ENCODE measurements around the gene EMD.

EMD gene

GRCh38 chrX:154352012-154352401 is 27.1 kb upstream of the EMD start:
- Mint-ChIP-seq H3K27me3 (no peaks in the 10 kb centered on the region), H3K4me3 (peak overlapping the region; percentile 39 to 46), H3K27ac (peak overlapping the region in 1 of 2 donors; percentile 71), H3K4me1 (peaks cover 92% of the 10 kb centered on the region), H3K9me3 (no peaks in the 10 kb centered on the region)
- ATAC-seq (no peak), DNase-seq (no peak)

GRCh38 chrX:154352466-154352865 is 26.6 kb upstream of the EMD start:
- no peak for DNase-seq
- H3K27me3 Mint-ChIP-seq: no peaks in the 10 kb centered on the region
- H3K4me1 Mint-ChIP-seq: peaks cover 92% of the 10 kb centered on the region
- H3K27ac Mint-ChIP-seq: no peak overlapping the region
- H3K9me3 Mint-ChIP-seq: no peaks in the 10 kb centered on the region
- H3K4me3 Mint-ChIP-seq: peak overlapping the region in 1 of 2 donors; percentile 46
- no peak for ATAC-seq

GRCh38 chrX:154353172-154353843 is 25.8 kb upstream of the EMD start:
- ATAC-seq (no peak), DNase-seq (no peak)
- H3K27me3 Mint-ChIP-seq: no peaks in the 10 kb centered on the region
- peaks cover 89% of the 10 kb centered on the region for H3K4me1 Mint-ChIP-seq
- H3K27ac Mint-ChIP-seq: peak overlapping the region in 1 of 2 donors; percentile 91
- no peak overlapping the region for H3K4me3 Mint-ChIP-seq
- no peaks in the 10 kb centered on the region for H3K9me3 Mint-ChIP-seq

GRCh38 chrX:154354013-154354412 is 25.1 kb upstream of the EMD start:
- Mint-ChIP-seq H3K9me3 (no peaks in the 10 kb centered on the region), H3K4me3 (no peak overlapping the region)

GRCh38 chrX:154354516-154354915 is 24.6 kb upstream of the EMD start:
- H3K27ac Mint-ChIP-seq: peak overlapping the region in 1 of 2 donors; percentile 67
- DNase-seq (no peak), ATAC-seq (no peak)
- H3K4me3 Mint-ChIP-seq: no peak overlapping the region
- no peaks in the 10 kb centered on the region for H3K9me3 Mint-ChIP-seq
- peaks cover 88% of the 10 kb centered on the region for H3K4me1 Mint-ChIP-seq
- no peaks in the 10 kb centered on the region for H3K27me3 Mint-ChIP-seq

More at GRCh38 chrX:154354013-154354412, 25.1 kb upstream of the EMD start:
- ATAC-seq (no peak), DNase-seq (no peak)
- Mint-ChIP-seq H3K27me3 (no peaks in the 10 kb centered on the region), H3K4me1 (peaks cover 91% of the 10 kb centered on the region), H3K27ac (peak overlapping the region in 1 of 2 donors; percentile 67)

GRCh38 chrX:154355094-154355775 is 23.9 kb upstream of the EMD start:
- Mint-ChIP-seq H3K27ac (no peak overlapping the region), H3K27me3 (no peaks in the 10 kb centered on the region), H3K4me3 (no peak overlapping the region), H3K9me3 (no peaks in the 10 kb centered on the region), H3K4me1 (peaks cover 80% of the 10 kb centered on the region)
- DNase-seq: no peak
- ATAC-seq: no peak

- ATAC-seq (no peak), DNase-seq (no peak)
- H3K4me1 Mint-ChIP-seq: peaks cover 75% of the 10 kb centered on the region
- H3K27me3 Mint-ChIP-seq: no peaks in the 10 kb centered on the region
- H3K4me3 Mint-ChIP-seq: no peak overlapping the region
- no peak overlapping the region for H3K27ac Mint-ChIP-seq
- H3K9me3 Mint-ChIP-seq: no peaks in the 10 kb centered on the region
These were observed 23.3 kb upstream of the EMD start for GRCh38 chrX:154355776-154356140.

GRCh38 chrX:154356596-154356995 is 22.5 kb upstream of the EMD start:
- Mint-ChIP-seq H3K27ac (peak overlapping the region; percentile 57 to 67), H3K27me3 (no peaks in the 10 kb centered on the region), H3K4me1 (peaks cover 67% of the 10 kb centered on the region), H3K4me3 (no peak overlapping the region), H3K9me3 (no peaks in the 10 kb centered on the region)
- ATAC-seq: no peak
- no peak for DNase-seq

GRCh38 chrX:154357205-154357604 is 21.9 kb upstream of the EMD start:
- Mint-ChIP-seq H3K27me3 (no peaks in the 10 kb centered on the region), H3K27ac (peak overlapping the region in 1 of 2 donors; percentile 74), H3K4me3 (peak overlapping the region in 1 of 2 donors; percentile 42), H3K4me1 (peaks cover 63% of the 10 kb centered on the region), H3K9me3 (no peaks in the 10 kb centered on the region)
- ATAC-seq: no peak
- no peak for DNase-seq

- DNase-seq (no peak), ATAC-seq (no peak)
- H3K4me1 Mint-ChIP-seq: peaks cover 62% of the 10 kb centered on the region
- H3K27me3 Mint-ChIP-seq: no peaks in the 10 kb centered on the region
- no peak overlapping the region for H3K27ac Mint-ChIP-seq
- no peak overlapping the region for H3K4me3 Mint-ChIP-seq
- H3K9me3 Mint-ChIP-seq: no peaks in the 10 kb centered on the region
These were observed 21.1 kb upstream of the EMD start for GRCh38 chrX:154358011-154358410.

GRCh38 chrX:154358829-154359228 is 20.3 kb upstream of the EMD start:
- peak overlapping the region in 1 of 2 donors; percentile 19 for H3K27ac Mint-ChIP-seq
- DNase-seq (no peak), ATAC-seq (no peak)
- H3K9me3 Mint-ChIP-seq: no peaks in the 10 kb centered on the region
- no peaks in the 10 kb centered on the region for H3K27me3 Mint-ChIP-seq
- peaks cover 54% of the 10 kb centered on the region for H3K4me1 Mint-ChIP-seq
- no peak overlapping the region for H3K4me3 Mint-ChIP-seq

GRCh38 chrX:154359362-154360154 is 19.5 kb upstream of the EMD start:
- Mint-ChIP-seq H3K9me3 (no peaks in the 10 kb centered on the region), H3K27me3 (no peaks in the 10 kb centered on the region), H3K4me1 (peaks cover 47% of the 10 kb centered on the region), H3K4me3 (no peak overlapping the region), H3K27ac (no peak overlapping the region)
- no peak for DNase-seq
- no peak for ATAC-seq

GRCh38 chrX:154360155-154360713 is 18.9 kb upstream of the EMD start:
- Mint-ChIP-seq H3K9me3 (no peaks in the 10 kb centered on the region), H3K27me3 (no peaks in the 10 kb centered on the region), H3K4me1 (peaks cover 50% of the 10 kb centered on the region), H3K27ac (peak overlapping the region in 1 of 2 donors; percentile 44), H3K4me3 (no peak overlapping the region)
- ATAC-seq (no peak), DNase-seq (no peak)

GRCh38 chrX:154362085-154362742 is 16.9 kb upstream of the EMD start:
- H3K4me1 Mint-ChIP-seq: peaks cover 32% of the 10 kb centered on the region
- no peak for DNase-seq
- no peak overlapping the region for H3K4me3 Mint-ChIP-seq
- no peak for ATAC-seq
- H3K9me3 Mint-ChIP-seq: no peaks in the 10 kb centered on the region
- no peak overlapping the region for H3K27ac Mint-ChIP-seq
- no peaks in the 10 kb centered on the region for H3K27me3 Mint-ChIP-seq

- Mint-ChIP-seq H3K27ac (no peak overlapping the region), H3K27me3 (no peaks in the 10 kb centered on the region), H3K4me3 (no peak overlapping the region), H3K4me1 (peaks cover 27% of the 10 kb centered on the region), H3K9me3 (no peaks in the 10 kb centered on the region)
- DNase-seq: no peak
- no peak for ATAC-seq
These were observed 15.2 kb upstream of the EMD start for GRCh38 chrX:154363706-154364439.

Measured in stimulated activated naive CD8-positive, alpha-beta T cell treated with anti-CD3 and anti-CD28 coated beads, Interleukin-15, amount 100 ng/mL, for 72 hours (primary cell).